Measurements from ENCODE around the gene MAPK9. TPM values are rescaled to one million over a fixed set of nuclear protein-coding genes. Genes with fewer than 3 reads are reported as not detected.

The MAPK9 gene
- total RNA-seq, 1 experiment from 2014 or later, result 38.6 TPM

GRCh38 chr5:180305481-180305880 lies 13.6 kb upstream of the MAPK9 start:
- Histone ChIP-seq H3K14ac (ENCODE audit: insufficient read depth, low read length) (no peak overlapping the region), H3K56ac (ENCODE audit: insufficient read length, low read depth, low read length) (no peak overlapping the region), H4K91ac (ENCODE audit: insufficient read length, low read depth, low read length) (no peak overlapping the region), H3K4me1 (ENCODE audit: insufficient read depth, low read length) (no peaks in the 10 kb centered on the region), H2BK5ac (ENCODE audit: insufficient read length, low read length) (no peak overlapping the region), H4K20me1 (ENCODE audit: control insufficient read depth, insufficient read depth, insufficient read length) (peaks cover 3% of the 10 kb centered on the region), H3K23ac (ENCODE audit: insufficient read length, low read depth, low read length) (no peak overlapping the region), H3K27ac (ENCODE audit: insufficient read length, low read depth, low read length) (no peak overlapping the region), H3K4ac (ENCODE audit: low read depth, low read length) (no peak overlapping the region), H3K23me2 (ENCODE audit: insufficient read length, low read depth, low read length, poor library complexity, severe bottlenecking) (no peaks in the 10 kb centered on the region), H2BK120ac (ENCODE audit: low read depth, low read length, poor library complexity, severe bottlenecking) (no peak overlapping the region), H3T11ph (ENCODE audit: low read length) (no peak overlapping the region), H3K9me3 (ENCODE audit: control insufficient read depth, low read depth, low read length) (no peaks in the 10 kb centered on the region), H2BK12ac (ENCODE audit: insufficient read length, low read depth, low read length) (no peak overlapping the region), H2AK5ac (ENCODE audit: insufficient read length, low read length) (no peak overlapping the region), H2BK20ac (ENCODE audit: low read depth, low read length, poor library complexity, severe bottlenecking) (no peak overlapping the region), H3K9ac (ENCODE audit: extremely low read depth, insufficient read length, low read length) (no peak overlapping the region), H2BK15ac (ENCODE audit: low read depth, low read length) (no peak overlapping the region), H3K27me3 (ENCODE audit: insufficient read depth, low read length) (no peaks in the 10 kb centered on the region), H3K18ac (ENCODE audit: insufficient read length, low read depth, low read length) (no peak overlapping the region), H3K4me2 (ENCODE audit: insufficient read depth, insufficient read length, low read length) (no peak overlapping the region), H3K79me1 (ENCODE audit: insufficient read depth, low read depth, low read length, poor library complexity, severe bottlenecking) (no peaks in the 10 kb centered on the region), H4K8ac (replicated peaks; ENCODE audit: insufficient read length, low read depth, low read length) (no peak overlapping the region), H4K5ac (ENCODE audit: insufficient read length, low read depth, low read length) (no peak overlapping the region), H3K79me2 (ENCODE audit: insufficient read depth, low read length) (no peaks in the 10 kb centered on the region), H2AFZ (ENCODE audit: low read length) (no peak overlapping the region)
- Mint-ChIP-seq H3K36me3 (ENCODE audit: insufficient read depth in 1 of 3, low read depth in 3 of 3) (peaks cover 57 to 79% (median 65%) of the 10 kb centered on the region in 3 experiments), H3K27me3 (ENCODE audit: low read depth) (no peaks in the 10 kb centered on the region), H3K4me3 (no peak overlapping the region), H3K9me3 (no peaks in the 10 kb centered on the region), H3K4me1 (peaks cover 0 to 4% of the 10 kb centered on the region in 2 experiments; a peak in 1 of 4 replicates), H3K27ac (no peak overlapping the region)
- TF ChIP-seq CTCF (conservative IDR thresholded peaks at IDR 0.05), result no peak
- WGBS (ENCODE audit: extremely low coverage, insufficient read length, low lambda C conversion rate), result no CpG with 5 or more reads among the region's 12 CpGs
- no peak for DNase-seq

Measured in H9 (cell line).